ENCODE results near the gene MAVS. TPM values are rescaled to one million over a fixed set of nuclear protein-coding genes. Genes with fewer than 3 reads are reported as not detected.

MAVS gene
- total RNA-seq, 4 donors from 2014 or later, result 70.3 to 104 (median 81.8) TPM

DNA sequence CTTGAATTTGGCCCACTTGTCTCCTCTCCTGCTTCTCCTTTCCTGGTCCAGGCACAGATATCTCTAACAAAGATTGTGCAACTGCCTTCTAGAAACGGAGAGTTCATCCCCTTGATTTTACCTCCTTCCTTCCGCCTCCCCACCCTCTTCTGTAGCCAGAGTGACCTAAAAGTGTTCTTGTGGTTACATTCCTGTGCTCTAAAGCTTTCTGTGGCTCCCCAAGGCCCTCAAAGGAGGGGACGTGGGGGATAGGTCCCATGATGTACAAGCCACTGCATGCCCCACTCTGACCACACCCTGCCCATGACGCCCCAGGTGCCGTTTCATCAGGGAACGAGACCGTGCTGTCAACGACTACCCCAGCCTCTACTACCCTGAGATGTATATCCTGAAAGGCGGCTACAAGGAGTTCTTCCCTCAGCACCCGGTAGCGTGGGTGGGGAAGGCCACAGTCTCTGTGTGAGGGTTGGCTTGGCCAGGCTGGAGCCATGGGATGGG, 42.3 kb upstream of the MAVS start:
- Histone ChIP-seq H3K4me1 (peaks cover 27 to 56% (median 44%) of the 10 kb centered on the region in 4 donors), H3K4me3 (no peak overlapping the region), H3K9me3 (no peaks in the 10 kb centered on the region), H3K27me3 (no peaks in the 10 kb centered on the region), H3K36me3 (peaks cover 0 to 12% (median 0%) of the 10 kb centered on the region in 4 donors), H3K27ac (peak overlapping the region; percentile 96 to 97 (median 96))
- intact Hi-C loops (cut with DNase I; ENCODE audit: low total_unique reads), result no loop called here
- WGBS, 2 donors (ENCODE audit: low coverage in 1 of 2), result 70 to 83% methylated on average over 2 to 11 of the region's 11 CpGs
- in situ Hi-C loops (cut with MboI; ENCODE audit: low pct_ligation_motif_present in 1 of 4, low pct_unique_long_range_greater_than_20kb in 1 of 4, low sequenced_read_pairs in 3 of 4), result no loop called here
- DNase-seq, result no peak
- TF ChIP-seq POLR2A (IDR thresholded peaks at IDR 0.05), result no peak
- no peak for TF ChIP-seq POLR2AphosphoS5 (IDR thresholded peaks at IDR 0.05)
- TF ChIP-seq, protein P1, sequence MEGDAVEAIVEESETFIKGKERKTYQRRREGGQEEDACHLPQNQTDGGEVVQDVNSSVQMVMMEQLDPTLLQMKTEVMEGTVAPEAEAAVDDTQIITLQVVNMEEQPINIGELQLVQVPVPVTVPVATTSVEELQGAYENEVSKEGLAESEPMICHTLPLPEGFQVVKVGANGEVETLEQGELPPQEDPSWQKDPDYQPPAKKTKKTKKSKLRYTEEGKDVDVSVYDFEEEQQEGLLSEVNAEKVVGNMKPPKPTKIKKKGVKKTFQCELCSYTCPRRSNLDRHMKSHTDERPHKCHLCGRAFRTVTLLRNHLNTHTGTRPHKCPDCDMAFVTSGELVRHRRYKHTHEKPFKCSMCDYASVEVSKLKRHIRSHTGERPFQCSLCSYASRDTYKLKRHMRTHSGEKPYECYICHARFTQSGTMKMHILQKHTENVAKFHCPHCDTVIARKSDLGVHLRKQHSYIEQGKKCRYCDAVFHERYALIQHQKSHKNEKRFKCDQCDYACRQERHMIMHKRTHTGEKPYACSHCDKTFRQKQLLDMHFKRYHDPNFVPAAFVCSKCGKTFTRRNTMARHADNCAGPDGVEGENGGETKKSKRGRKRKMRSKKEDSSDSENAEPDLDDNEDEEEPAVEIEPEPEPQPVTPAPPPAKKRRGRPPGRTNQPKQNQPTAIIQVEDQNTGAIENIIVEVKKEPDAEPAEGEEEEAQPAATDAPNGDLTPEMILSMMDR (IDR thresholded peaks at IDR 0.05), result no peak
- TF ChIP-seq EP300 (IDR thresholded peaks at IDR 0.05; ENCODE audit: low read depth), result no peak

- TF ChIP-seq, protein P1 (IDR thresholded peaks at IDR 0.05), result no peak
- no peak for TF ChIP-seq EP300 (IDR thresholded peaks at IDR 0.05; ENCODE audit: low read depth)
- TF ChIP-seq POLR2AphosphoS5 (IDR thresholded peaks at IDR 0.05), result no peak
- no peak for TF ChIP-seq POLR2A (IDR thresholded peaks at IDR 0.05)
- Histone ChIP-seq H3K4me1 (peaks cover 26 to 54% (median 43%) of the 10 kb centered on the region in 4 donors), H3K36me3 (peaks cover 0 to 12% (median 0%) of the 10 kb centered on the region in 4 donors), H3K27ac (peak overlapping the region; percentile 96 to 97 (median 96)), H3K4me3 (no peak overlapping the region), H3K27me3 (no peaks in the 10 kb centered on the region), H3K9me3 (no peaks in the 10 kb centered on the region)
- DNase-seq, result no peak
- 92% methylated on average over 5 of the region's 11 CpGs; no CpG with 5 or more reads in 1 of the 2 donors for WGBS, 2 donors (ENCODE audit: low coverage in 1 of 2)
- intact Hi-C loops (cut with DNase I; ENCODE audit: low total_unique reads), result no loop called here
- in situ Hi-C loops (cut with MboI; ENCODE audit: low pct_ligation_motif_present in 1 of 4, low pct_unique_long_range_greater_than_20kb in 1 of 4, low sequenced_read_pairs in 3 of 4), result no loop called here
Observed at GRCh38 chr20:3804781-3805180, 41.9 kb upstream of the MAVS start.

DNA sequence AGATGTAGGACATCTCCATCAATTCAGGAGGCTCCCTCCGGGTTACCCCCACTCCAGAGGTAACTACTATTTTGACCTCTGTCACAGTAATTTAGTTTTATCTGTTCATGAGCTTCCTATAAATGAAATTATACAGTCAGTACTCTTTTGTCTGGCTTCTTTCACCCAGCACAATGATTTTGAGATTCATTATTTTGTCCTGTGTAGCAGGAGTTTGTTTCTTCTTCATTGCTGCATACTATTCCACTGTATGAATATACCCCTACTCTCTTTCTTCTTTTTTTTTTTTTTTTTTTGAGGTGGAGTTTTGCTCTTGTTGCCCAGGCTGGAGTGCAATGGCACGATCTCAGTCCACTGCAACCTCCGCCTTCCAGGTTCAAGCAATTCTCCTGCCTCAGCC, 38.1 kb upstream of the MAVS start:
- DNase-seq, result no peak
- no peak for TF ChIP-seq POLR2AphosphoS5 (IDR thresholded peaks at IDR 0.05)
- TF ChIP-seq POLR2A (IDR thresholded peaks at IDR 0.05), result no peak
- TF ChIP-seq, protein P1 (IDR thresholded peaks at IDR 0.05), result no peak
- TF ChIP-seq EP300 (IDR thresholded peaks at IDR 0.05; ENCODE audit: low read depth), result no peak
- no peaks in the 10 kb centered on the region for H3K9me3 ChIP-seq
- 70 to 77% methylated on average over 3 of the region's 3 CpGs for WGBS, 2 donors (ENCODE audit: low coverage in 1 of 2)
- in situ Hi-C loops (cut with MboI; ENCODE audit: low pct_ligation_motif_present in 1 of 4, low pct_unique_long_range_greater_than_20kb in 1 of 4, low sequenced_read_pairs in 3 of 4), result no loop called here
- no peak overlapping the region for H3K4me3 ChIP-seq
- no peaks in the 10 kb centered on the region for H3K36me3 ChIP-seq
- intact Hi-C loops (cut with DNase I; ENCODE audit: low total_unique reads), result no loop called here
- peak overlapping the region; percentile 96 to 97 (median 96) for H3K27ac ChIP-seq
- H3K4me1 ChIP-seq, result peaks cover 38 to 79% (median 66%) of the 10 kb centered on the region in 4 donors
- H3K27me3 ChIP-seq, result no peaks in the 10 kb centered on the region

DNA sequence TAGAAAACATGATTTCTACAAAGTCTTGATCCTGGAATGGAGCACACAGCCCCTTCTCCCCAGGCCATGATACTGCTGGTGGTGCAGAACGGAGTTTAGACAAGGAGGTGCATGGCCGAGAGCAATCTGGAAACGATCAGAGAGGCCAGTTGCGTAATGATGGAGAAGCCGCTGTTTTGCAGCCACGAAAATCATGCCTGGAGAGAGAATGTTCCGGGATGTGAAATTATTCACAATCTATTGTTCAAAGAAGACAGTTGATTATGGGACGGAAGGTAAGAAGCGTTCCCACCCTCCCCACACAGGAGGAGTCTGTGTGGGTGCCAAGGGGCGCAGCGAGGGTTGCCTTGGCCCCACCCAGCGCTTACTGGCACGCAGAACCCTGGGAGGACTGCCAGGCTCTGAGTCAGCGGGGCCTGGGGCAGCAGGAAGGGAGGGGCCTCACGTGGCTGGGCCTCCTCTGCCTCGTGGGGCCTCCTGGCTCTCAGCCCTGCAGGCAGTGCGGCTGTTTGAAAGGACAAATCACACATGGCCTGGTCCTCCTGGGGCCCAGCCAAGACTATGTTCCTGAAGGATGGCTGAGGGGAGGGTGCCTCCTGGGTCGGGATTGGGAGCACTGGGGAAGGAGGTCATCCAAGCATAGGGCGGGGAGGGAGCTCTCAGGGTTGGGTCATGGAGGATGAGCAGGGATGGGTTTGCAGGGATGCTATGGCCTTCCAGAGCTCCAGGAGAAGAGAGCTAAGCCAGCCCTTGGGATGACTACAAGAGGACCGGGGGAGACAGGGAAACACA, 35.0 kb upstream of the MAVS start:
- Histone ChIP-seq H3K4me3 (peak overlapping the region in 3 of 4 donors; percentile 21 to 35 (median 22)), H3K4me1 (peaks cover 28 to 67% (median 61%) of the 10 kb centered on the region in 4 donors)

More for the DNA sequence above, 35.0 kb upstream of the MAVS start:
- Histone ChIP-seq H3K27me3 (no peaks in the 10 kb centered on the region), H3K9me3 (no peaks in the 10 kb centered on the region), H3K27ac (peak overlapping the region; percentile 86 to 97 (median 92)), H3K36me3 (no peaks in the 10 kb centered on the region)
- in situ Hi-C loops (cut with MboI; ENCODE audit: low pct_ligation_motif_present in 1 of 4, low pct_unique_long_range_greater_than_20kb in 1 of 4, low sequenced_read_pairs in 3 of 4) (no loop called here), intact Hi-C loops (cut with DNase I; ENCODE audit: low total_unique reads) (no loop called here)
- 8 to 16% methylated on average over 8 to 19 of the region's 20 CpGs for WGBS, 2 donors (ENCODE audit: low coverage in 1 of 2)
- peak; percentile 98 for DNase-seq
- peak; percentile 97 for TF ChIP-seq EP300 (IDR thresholded peaks at IDR 0.05; ENCODE audit: low read depth)
- peak; percentile 95 to 98 (median 98) for TF ChIP-seq POLR2AphosphoS5 (IDR thresholded peaks at IDR 0.05)
- TF ChIP-seq POLR2A (IDR thresholded peaks at IDR 0.05), result peak; percentile 78
- TF ChIP-seq, protein P1 (IDR thresholded peaks at IDR 0.05), result no peak

All from transverse colon (tissue), 4 donors.